GM12891 (cell line): ENCODE data around the gene ATP5MG.

Source experiments
- POLR2A ChIP-seq: IDR thresholded peaks from 2 replicates; pipeline ENCODE4 v1.6.1; 2011; ENCODE audit warnings: low read depth, low read length, control low read depth
- POLR2AphosphoS5 ChIP-seq: IDR thresholded peaks from 2 replicates; pipeline ENCODE4 v1.6.1; 2011; ENCODE audit warnings: low read depth, low read length, control low read depth
- POU2F2 ChIP-seq: IDR thresholded peaks from 2 replicates; pipeline ENCODE4 v1.6.1; 2011; ENCODE audit warnings: low read depth, mild to moderate bottlenecking, control low read depth, low read length, moderate library complexity

DNA sequence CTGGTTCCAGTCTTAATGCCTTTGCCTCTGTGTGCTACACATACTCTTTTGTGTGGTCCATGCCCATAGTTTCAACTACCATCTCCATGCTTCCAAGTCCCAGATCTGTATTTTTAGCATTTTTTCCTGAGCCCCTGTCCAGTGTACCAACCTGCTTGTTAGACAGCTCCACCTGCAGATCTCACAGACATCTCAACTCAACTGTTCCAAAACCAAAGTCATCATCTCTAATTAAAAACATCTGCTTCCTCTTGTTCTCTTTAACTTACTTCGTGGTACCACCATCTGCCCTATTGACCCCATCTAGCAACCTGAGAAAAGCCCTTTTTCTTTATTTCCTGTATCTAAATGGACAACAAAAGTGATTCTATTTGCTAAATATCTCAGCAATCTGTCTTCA, 26.3 kb downstream of the ATP5MG start:
- no peak for TF ChIP-seq POLR2AphosphoS5
- no peak for TF ChIP-seq POLR2A
- TF ChIP-seq POU2F2, result no peak
